H1 (cell line): ENCODE data around the gene TPSB2. TPM values are rescaled to one million over a fixed set of nuclear protein-coding genes. Genes with fewer than 3 reads are reported as not detected.

Experiments
- CTCF ChIA-PET: fragments of 300-600 bp; sonication (Branson Sonifier 250); formaldehyde crosslinking; loops from one replicate; lab custom pipeline; 2021; ENCODE audit not compliant: partially characterized antibody; lab: Charles Lee
- POLR2A ChIA-PET: fragments of 300-600 bp; sonication (Branson Sonifier 250); formaldehyde crosslinking; loops from one replicate; lab custom pipeline; 2021; ENCODE audit warnings: inconsistent platforms; ENCODE audit not compliant: partially characterized antibody; lab: Charles Lee
- DNase-seq, 2 experiments: peaks; one replicate each; pipeline versions ENCODE4 v3.0.0 to v3.0.0-alpha.2; 2010 to 2022; ENCODE audit warnings: low spot score in 2 of 2, low read depth in 1 of 2, mixed read lengths in 1 of 2
- FAIRE-seq: peaks from 2 replicates; lab custom pipeline; 2011; peaks lifted over from hg19 to GRCh38; lab: Jason Lieb, UNC
- H2AFZ ChIP-seq: 2 replicates; pipeline ENCODE4 v1.8.1; 2012; ENCODE audit warnings: low read length, inconsistent platforms
- H2AK5ac ChIP-seq: 2 replicates; pipeline ENCODE4 v1.6.1; 2013; ENCODE audit warnings: low read depth, low read length
- H2BK120ac ChIP-seq: replicated peaks from 2 replicates; pipeline ENCODE3; 2013; ENCODE audit warnings: low read depth, low read length, inconsistent platforms
- H2BK12ac ChIP-seq: 2 replicates; pipeline ENCODE4 v1.6.1; 2013; ENCODE audit warnings: low read depth, low read length
- H2BK15ac ChIP-seq: 2 replicates; pipeline ENCODE4 v1.6.1; 2013; ENCODE audit warnings: low read length
- H2BK20ac ChIP-seq: 2 replicates; pipeline ENCODE4 v1.6.1; 2013; ENCODE audit warnings: low read length
- H2BK5ac ChIP-seq: 2 replicates; pipeline ENCODE4 v1.6.1; 2013; ENCODE audit warnings: low read depth, low read length
- H3K14ac ChIP-seq: 2 replicates; pipeline ENCODE4 v1.6.1; 2013; ENCODE audit warnings: inconsistent platforms; ENCODE audit not compliant: insufficient read length
- H3K18ac ChIP-seq: 2 replicates; pipeline ENCODE4 v1.6.1; 2013; ENCODE audit warnings: low read length; ENCODE audit errors: extremely low read depth
- H3K23ac ChIP-seq: 2 replicates; pipeline ENCODE4 v1.6.1; 2013; ENCODE audit warnings: inconsistent platforms; ENCODE audit not compliant: insufficient read length
- H3K23me2 ChIP-seq: 2 replicates; pipeline ENCODE4 v1.6.1; 2013; ENCODE audit warnings: low read depth, low read length
- H3K27ac ChIP-seq: 2 replicates; pipeline ENCODE4 v1.6.1; 2011; ENCODE audit warnings: low read depth, low read length, inconsistent platforms
- H3K27me3 ChIP-seq, 4 experiments: replicated peaks in 1 of 4; 1 replicate in 1 of 4; 2 replicates in 3 of 4; pipeline versions ENCODE4 v1.6.1 to v1.8.1; 2011 to 2013; ENCODE audit warnings: low read length in 3 of 4, mild to moderate bottlenecking in 3 of 4, inconsistent platforms in 2 of 4, mixed read lengths in 2 of 4, moderate library complexity in 1 of 4; ENCODE audit not compliant: control insufficient read depth in 3 of 4, insufficient read depth in 3 of 4; ENCODE audit errors: extremely low read depth in 1 of 4
- H3K36me3 ChIP-seq, 4 experiments: 2 replicates each; pipeline versions ENCODE4 v1.6.1 to v1.8.1; 2011 to 2013; ENCODE audit warnings: mild to moderate bottlenecking in 4 of 4, low read length in 3 of 4, moderate library complexity in 2 of 4, control low read depth in 1 of 4, inconsistent platforms in 1 of 4; ENCODE audit not compliant: insufficient read depth in 4 of 4, control insufficient read depth in 2 of 4
- H3K4ac ChIP-seq: replicated peaks from 2 replicates; pipeline ENCODE3; 2013; ENCODE audit warnings: low read length, low read depth, mixed read lengths, inconsistent platforms; ENCODE audit not compliant: insufficient read length
- H3K4me1 ChIP-seq, 4 experiments: replicated peaks in 1 of 4; 1 replicate in 1 of 4; 2 replicates in 3 of 4; pipeline versions ENCODE4 v1.6.1 to v1.8.1; 2011 to 2013; ENCODE audit warnings: low read length in 3 of 4, inconsistent platforms in 2 of 4, mixed read lengths in 1 of 4; ENCODE audit not compliant: insufficient read depth in 4 of 4, control insufficient read depth in 3 of 4
- H3K4me2 ChIP-seq, 2 experiments: 2 replicates each; pipeline versions ENCODE4 v1.6.1 to v1.8.1; 2011 to 2013; ENCODE audit warnings: low read depth in 2 of 2, low read length in 2 of 2, control low read depth in 1 of 2, inconsistent platforms in 1 of 2, mild to moderate bottlenecking in 1 of 2; ENCODE audit not compliant: insufficient read depth in 1 of 2
- H3K4me3 ChIP-seq, 4 experiments: fragments of 200-600, 300-600 bp in 1 of 4; sonication (generic), shearing (Covaris generic), sonication (Bioruptor Twin) in 1 of 4; 2 replicates each; pipeline versions ENCODE4 v1.5.1 to v1.8.1; 2011 to 2016; ENCODE audit warnings: low read length in 4 of 4, low read depth in 3 of 4, control low read depth in 2 of 4, inconsistent platforms in 2 of 4, mild to moderate bottlenecking in 2 of 4, mixed read lengths in 1 of 4, moderate library complexity in 1 of 4; ENCODE audit not compliant: insufficient read depth in 2 of 4; ENCODE audit errors: extremely low read depth in 1 of 4
- H3K56ac ChIP-seq: replicated peaks from 2 replicates; pipeline ENCODE3; 2013; ENCODE audit warnings: low read depth, mild to moderate bottlenecking, mixed read lengths, low read length, inconsistent platforms; ENCODE audit not compliant: insufficient read length
- H3K79me1 ChIP-seq: 2 replicates; pipeline ENCODE4 v1.6.1; 2013; ENCODE audit warnings: low read depth, low read length, control low read depth
- H3K79me2 ChIP-seq, 2 experiments: 2 replicates each; pipeline versions ENCODE4 v1.6.1 to v1.8.1; 2012 to 2013; ENCODE audit warnings: low read length in 2 of 2, mild to moderate bottlenecking in 2 of 2, inconsistent platforms in 1 of 2; ENCODE audit not compliant: insufficient read depth in 2 of 2, control insufficient read depth in 1 of 2
- H3K9ac ChIP-seq, 4 experiments: replicated peaks in 1 of 4; 1 replicate in 1 of 4; 2 replicates in 3 of 4; pipeline versions ENCODE4 v1.6.1 to v1.8.1; 2011 to 2013; ENCODE audit warnings: low read depth in 3 of 4, low read length in 3 of 4, control low read depth in 2 of 4, mild to moderate bottlenecking in 2 of 4, moderate library complexity in 2 of 4, inconsistent platforms in 1 of 4; ENCODE audit errors: extremely low read depth in 1 of 4
- H3K9me3 ChIP-seq, 2 experiments: 2 replicates each; pipeline versions ENCODE4 v1.6.1 to v1.8.1; 2012 to 2013; ENCODE audit warnings: mild to moderate bottlenecking in 2 of 2, moderate library complexity in 2 of 2, control low read depth in 1 of 2, inconsistent platforms in 1 of 2, low read depth in 1 of 2, low read length in 1 of 2, mixed read lengths in 1 of 2; ENCODE audit not compliant: insufficient read depth in 2 of 2
- H4K20me1 ChIP-seq, 2 experiments: replicated peaks in 1 of 2; 2 replicates each; pipeline versions ENCODE3 to v1.8.1; 2011 to 2013; ENCODE audit warnings: inconsistent platforms in 2 of 2, low read length in 2 of 2, mild to moderate bottlenecking in 1 of 2; ENCODE audit not compliant: insufficient read depth in 2 of 2, control insufficient read depth in 1 of 2
- H4K5ac ChIP-seq: 2 replicates; pipeline ENCODE4 v1.6.1; 2013; ENCODE audit warnings: low read length, low read depth, mixed read lengths, inconsistent platforms; ENCODE audit not compliant: insufficient read length
- H4K8ac ChIP-seq: 2 replicates; pipeline ENCODE4 v1.8.0; 2013; ENCODE audit warnings: mild to moderate bottlenecking, moderate library complexity, low read length, inconsistent platforms; ENCODE audit not compliant: insufficient read depth; ENCODE audit errors: extremely low read depth
- H4K91ac ChIP-seq: replicated peaks from 2 replicates; pipeline ENCODE3; 2013; ENCODE audit warnings: low read length, mixed read lengths, inconsistent platforms; ENCODE audit not compliant: insufficient read length
- CHD1 ChIP-seq: IDR thresholded peaks from 2 replicates; pipeline ENCODE4 v1.6.1; 2012; ENCODE audit warnings: low read depth, low read length, improper control_type of control experiment
- HDAC6 ChIP-seq: IDR thresholded peaks from one replicate; pipeline ENCODE4 v1.7.1; 2012; ENCODE audit warnings: low read depth, mild to moderate bottlenecking, inconsistent platforms, low read length, moderate library complexity
- KDM1A ChIP-seq: fragments of 200-600, 300-600 bp; sonication (generic); IDR thresholded peaks from 2 replicates; pipeline ENCODE4 v1.7.1; 2016; ENCODE audit warnings: mild to moderate bottlenecking, low read length, borderline replicate concordance
- MAFK ChIP-seq: IDR thresholded peaks from 2 replicates; pipeline ENCODE4 v1.6.1; 2012; ENCODE audit warnings: low read depth, mild to moderate bottlenecking, improper control_type of control experiment, low read length
- RNF2 ChIP-seq: fragments of 200-900, 300-1000 bp; sonication (generic); IDR thresholded peaks from 2 replicates; pipeline ENCODE4 v1.7.1; 2016; ENCODE audit warnings: borderline replicate concordance, low read depth, mild to moderate bottlenecking, antibody characterized with exemption, low read length; ENCODE audit not compliant: poor library complexity, severe bottlenecking; ENCODE audit errors: missing control alignments
- SIN3A ChIP-seq, 2 experiments: IDR thresholded peaks in 1 of 2; conservative IDR thresholded peaks in 1 of 2; 2 replicates each; pipeline ENCODE4 v1.6.1; 2011 to 2012; ENCODE audit warnings: low read length in 2 of 2, improper control_type of control experiment in 1 of 2, low read depth in 1 of 2, mild to moderate bottlenecking in 1 of 2
- SP2 ChIP-seq: IDR thresholded peaks from 2 replicates; pipeline ENCODE4 v1.6.1; 2012; ENCODE audit warnings: mild to moderate bottlenecking, low read length, inconsistent platforms
- WGBS, 2 experiments: shearing (Covaris generic) in 1 of 2; methylation state at CpG; one replicate each; pipeline versions ENCODE4 v1.1.6 to v1.1.7; 2013 to 2015; ENCODE audit warnings: low lambda C conversion rate in 2 of 2, mixed read lengths in 2 of 2, inconsistent platforms in 1 of 2, low coverage in 1 of 2, missing lambda C conversion rate in 1 of 2; ENCODE audit not compliant: insufficient replicate concordance in 2 of 2, insufficient coverage in 1 of 2, insufficient read length in 1 of 2; ENCODE audit errors: extremely low coverage in 1 of 2, missing lambda C conversion rate in 1 of 2; 5-methylcytosine and 5-hydroxymethylcytosine counted together
- polyA plus RNA-seq, 7 experiments: library from polyadenylated mRNA; depleted of rRNA in 3 of 7; stranded (reverse) in 5 of 7; unstranded in 2 of 7; fragments of >200 nt in 5 of 7; fragments of 200-250 nt in 2 of 7; gene quantifications; 1 replicate in 5 of 7; 2 replicates in 1 of 7; 4 replicates in 1 of 7; pipeline versions ENCODE4 v1.2.1 to v1.2.3, GENCODE V29; 2011 to 2013; ENCODE audit warnings: missing spikeins in 2 of 7, mixed read lengths in 2 of 7
- total RNA-seq: library from RNA; stranded (reverse); fragmentation: NEBNext Ultra II Directional; extraction: Animal tissue kit (Norgen Biotek cat#: 25700); gene quantifications from 2 replicates; pipeline ENCODE4 v1.2.1, GENCODE V29; 2021
- TF ChIP-seq, protein P1 (sequence below): IDR thresholded peaks from 2 replicates; pipeline ENCODE4 v1.6.1; 2012; ENCODE audit warnings: inconsistent platforms

Gene TPSB2
- total and polyA plus RNA-seq, 2 of the 8 experiments (the other 6 are each of a cell fraction or from before 2014, with no cell fraction given) = 0.08 TPM; not detected in 1

DNA sequence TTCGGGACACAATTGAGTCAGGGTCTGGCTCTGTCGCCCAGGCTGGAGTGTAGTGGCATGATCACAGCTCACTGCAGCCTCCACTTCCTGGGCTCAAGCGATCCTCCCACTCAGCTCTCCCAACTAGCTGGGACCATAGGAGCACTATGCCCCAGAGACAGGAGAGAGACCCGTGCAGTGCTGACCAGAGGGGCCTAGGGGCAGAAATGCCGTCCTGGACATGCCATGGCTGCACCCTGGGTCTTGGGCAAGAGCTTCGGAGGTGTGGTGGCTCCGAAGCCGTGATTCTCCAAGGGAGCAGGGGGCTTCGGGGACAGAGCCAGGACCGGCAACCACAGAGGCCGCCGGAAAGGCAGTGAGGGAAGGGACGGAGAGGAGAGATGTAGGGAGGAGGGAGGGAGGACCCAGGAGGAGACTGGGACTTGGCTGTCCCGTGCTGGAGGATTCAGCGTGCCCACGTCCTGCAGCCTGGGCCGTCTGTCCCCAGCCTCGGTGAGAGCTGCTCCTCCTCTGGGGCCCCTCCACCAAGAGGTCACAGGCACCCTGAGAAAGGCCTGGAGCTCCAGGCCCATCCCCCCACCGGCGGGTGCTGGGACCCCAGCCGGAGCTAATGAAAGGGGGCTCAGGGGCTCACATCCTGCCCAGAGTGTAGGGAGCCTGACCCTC is 47.8 kb upstream of the TPSB2 start:
- Histone ChIP-seq H2AK5ac (no peak overlapping the region), H3K14ac (no peak overlapping the region), H3K27me3 (0 out of 7 replicates have a peak, but pooled peaks cover 0 to 2% (median 0%) of the 10 kb centered on the region in 4 experiments), H3K9ac (no peak overlapping the region), H4K5ac (no peak overlapping the region), H3K56ac (peak overlapping the region; percentile 36), H3K9me3 (no peaks in the 10 kb centered on the region), H4K20me1 (peaks cover 0 to 2% of the 10 kb centered on the region in 2 experiments), H4K91ac (peak overlapping the region; percentile 65), H3K4ac (no peak overlapping the region), H3K36me3 (no peaks in the 10 kb centered on the region), H3K79me1 (no peaks in the 10 kb centered on the region), H2BK12ac (peak overlapping the region; percentile 80; the same call in 1 of the 2 replicates), H2BK20ac (0 out of 2 replicates have a peak overlapping the region, but pooled peaks have one; percentile 72), H3K4me1 (peaks cover 0 to 11% (median 6%) of the 10 kb centered on the region in 4 experiments; a peak in 6 of 7 replicates), H2AFZ (no peak overlapping the region; the same call in 1 of the 2 replicates), H3K27ac (no peak overlapping the region), H3K4me3 (no peak overlapping the region), H2BK5ac (peak overlapping the region; percentile 81; the same call in 1 of the 2 replicates), H3K23me2 (peaks cover 3% of the 10 kb centered on the region; the same call in 1 of the 2 replicates), H3K4me2 (peak overlapping the region in 1 of 2 experiments; percentile 21; a peak in 1 of 4 replicates), H4K8ac (no peak overlapping the region; the same call in 1 of the 2 replicates), H2BK15ac (peak overlapping the region; percentile 72; the same call in 1 of the 2 replicates), H3K18ac (no peak overlapping the region; the same call in none of the 2 replicates), H3K23ac (no peak overlapping the region), H2BK120ac (no peak overlapping the region), H3K79me2 (no peaks in the 10 kb centered on the region)
- no peak for FAIRE-seq
- DNase-seq = no peak
- ChIA-PET POLR2A (interaction anchor here (1.0 to 1.5 kb wide), 3 partner anchors 12 to 38 kb away, joined by 3 to 4 read pairs (median 3); partner anchors contain the start of gene UBE2I), CTCF (interaction anchor here (0.5 to 2.0 kb wide), 3 partner anchors 9 to 977 kb away, joined by 3 to 6 read pairs (median 4); no protein-coding TSS in a partner anchor)
- 83% methylated on average over 21 of the region's 21 CpGs; no CpG with 5 or more reads in 1 of the 2 experiments for WGBS, 2 experiments
- TF ChIP-seq CHD1 = no peak
- no peak for TF ChIP-seq HDAC6
- no peak for TF ChIP-seq RNF2
- no peak for TF ChIP-seq SP2
- TF ChIP-seq MAFK = no peak
- TF ChIP-seq SIN3A (conservative IDR thresholded peaks at IDR 0.05 in 1 of 2, IDR thresholded peaks at IDR 0.05 in 1 of 2; ENCODE audit: low read depth in 1 of 2, low read length in 2 of 2) = no peak
- no peak for TF ChIP-seq KDM1A
- TF ChIP-seq, protein P1, sequence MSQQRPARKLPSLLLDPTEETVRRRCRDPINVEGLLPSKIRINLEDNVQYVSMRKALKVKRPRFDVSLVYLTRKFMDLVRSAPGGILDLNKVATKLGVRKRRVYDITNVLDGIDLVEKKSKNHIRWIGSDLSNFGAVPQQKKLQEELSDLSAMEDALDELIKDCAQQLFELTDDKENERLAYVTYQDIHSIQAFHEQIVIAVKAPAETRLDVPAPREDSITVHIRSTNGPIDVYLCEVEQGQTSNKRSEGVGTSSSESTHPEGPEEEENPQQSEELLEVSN = no peak
